ENCODE data around the gene FDX2. TPM values are rescaled to one million over a fixed set of nuclear protein-coding genes. Genes with fewer than 3 reads are reported as not detected.

Gene FDX2
- total RNA-seq, 2 experiments from 2014 or later: 18.3 to 19.6 TPM

DNA sequence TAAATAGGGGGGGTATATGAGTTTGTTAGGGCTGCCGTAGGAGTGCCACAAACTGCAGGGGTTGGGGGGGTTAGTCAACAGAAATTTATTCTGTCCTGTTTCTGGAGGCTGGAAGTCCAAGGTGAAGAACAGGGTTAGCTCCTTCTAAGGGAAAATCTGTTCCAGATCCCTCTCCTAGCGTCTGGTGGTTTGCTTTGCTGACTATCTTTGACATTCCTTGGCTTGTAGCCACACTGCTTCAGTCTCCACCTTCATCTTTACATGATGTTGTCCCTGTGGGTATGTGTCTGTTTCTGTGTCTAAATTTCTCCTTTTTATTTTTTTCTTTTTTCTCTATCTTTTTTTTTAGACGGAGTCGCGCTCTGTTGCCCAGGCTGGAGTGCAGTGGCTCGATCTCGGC is 53.0 kb downstream of the FDX2 start:
- Mint-ChIP-seq H3K9me3 (no peaks in the 10 kb centered on the region), H3K4me3 (no peak overlapping the region), H3K27me3 (no peaks in the 10 kb centered on the region), H3K36me3 (peaks cover 17% of the 10 kb centered on the region), H3K27ac (no peak overlapping the region), H3K4me1 (peaks cover 19% of the 10 kb centered on the region)
- no peak for DNase-seq

DNA sequence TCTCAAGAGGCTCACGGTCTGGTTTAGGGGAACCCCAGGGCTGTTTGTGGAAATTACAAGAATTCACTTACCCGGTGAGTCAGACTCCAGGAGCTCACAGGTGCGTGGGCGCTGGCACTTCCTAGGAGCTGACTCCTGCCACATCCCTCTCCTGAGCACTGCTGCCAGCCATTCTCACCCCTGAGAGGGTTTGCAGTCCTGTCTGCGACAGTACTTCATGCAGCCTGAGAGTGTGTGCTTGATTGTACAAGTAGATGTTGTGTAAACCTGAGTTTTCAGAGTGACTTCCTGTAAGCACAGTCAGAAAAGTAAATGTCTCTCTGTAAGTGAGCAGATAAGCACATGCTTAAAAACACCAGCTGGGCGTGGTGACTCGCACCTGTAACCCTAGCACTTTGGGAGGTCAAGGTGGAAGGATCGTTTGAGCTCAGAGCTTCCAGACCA is 55.7 kb downstream of the FDX2 start:
- peak overlapping the region; percentile 29 for H3K4me3 Mint-ChIP-seq
- H3K4me1 Mint-ChIP-seq: peaks cover 19% of the 10 kb centered on the region
- H3K36me3 Mint-ChIP-seq: peaks cover 35% of the 10 kb centered on the region
- H3K27ac Mint-ChIP-seq: peak overlapping the region; percentile 87
- H3K9me3 Mint-ChIP-seq: no peaks in the 10 kb centered on the region
- no peaks in the 10 kb centered on the region for H3K27me3 Mint-ChIP-seq
- peak; percentile 70 for DNase-seq

Other genes with a start within 250 kb of the FDX2 start
- 10 to 100 TPM; 46.8 to 47.0 TPM for gene SHFL, start 229.7 kb downstream of the FDX2 start, total RNA-seq
- 1 to 10 TPM; 8.5 to 9.8 TPM for gene ANGPTL6, start 213.3 kb downstream of the FDX2 start, total RNA-seq
- 100 to 1,000 TPM; 214 to 227 TPM for gene PPAN, start 209.7 kb downstream of the FDX2 start, total RNA-seq
- gene P2RY11, start 204.3 kb downstream of the FDX2 start, total RNA-seq: 10 to 100 TPM; 57.8 to 64.0 TPM
- gene EIF3G, start 196.1 kb downstream of the FDX2 start, total RNA-seq: 100 to 1,000 TPM; 287 to 293 TPM
- gene DNMT1, start 121.1 kb downstream of the FDX2 start, total RNA-seq: 100 to 1,000 TPM; 337 to 352 TPM
- gene S1PR2, start 84.7 kb downstream of the FDX2 start, total RNA-seq: 1 to 10 TPM; 7.7 to 7.9 TPM
- gene MRPL4, start 63.8 kb downstream of the FDX2 start, total RNA-seq: 100 to 1,000 TPM; 179 to 182 TPM
- 10 to 100 TPM; 33.2 to 33.6 TPM for gene ICAM1, start 44.9 kb downstream of the FDX2 start, total RNA-seq
- under 1 TPM; 0.25 to 0.38 TPM for gene ICAM4, start 29.1 kb downstream of the FDX2 start, total RNA-seq
- 1 to 10 TPM in 1 of 2 experiments, under 1 TPM in 1; 0.95 to 1.0 TPM for gene ICAM5, start 26.1 kb downstream of the FDX2 start, total RNA-seq
- gene ZGLP1, start 6.2 kb downstream of the FDX2 start, total RNA-seq: 1 to 10 TPM; 3.4 to 4.0 TPM
- 100 to 1,000 TPM; 103 to 107 TPM for gene RAVER1, start 17.5 kb upstream of the FDX2 start, total RNA-seq
- 10 to 100 TPM; 76.3 to 79.6 TPM for gene ICAM3, start 23.6 kb upstream of the FDX2 start, total RNA-seq
- 100 to 1,000 TPM; 153 to 155 TPM for gene TYK2, start 64.6 kb upstream of the FDX2 start, total RNA-seq
- gene CDC37, start 87.5 kb upstream of the FDX2 start, total RNA-seq: 100 to 1,000 TPM; 242 to 252 TPM
- 10 to 100 TPM; 10.6 to 11.4 TPM for gene PDE4A, start 104.5 kb upstream of the FDX2 start, total RNA-seq
- 10 to 100 TPM; 69.3 to 72.2 TPM for gene KEAP1, start 187.3 kb upstream of the FDX2 start, total RNA-seq
- not detected for gene S1PR5, start 201.4 kb upstream of the FDX2 start, total RNA-seq
- 10 to 100 TPM; 25.1 to 26.4 TPM for gene ATG4D, start 227.9 kb upstream of the FDX2 start, total RNA-seq
- 10 to 100 TPM; 66.3 to 69.2 TPM for gene KRI1, start 250.0 kb upstream of the FDX2 start, total RNA-seq